ENCODE results near the gene ACY1.

- no peak for TF ChIP-seq EZH2 (IDR thresholded peaks at IDR 0.05)
- TF ChIP-seq POLR2AphosphoS5 (IDR thresholded peaks at IDR 0.05; ENCODE audit: borderline replicate concordance, low read depth, low read length): no peak
- no peak for TF ChIP-seq FOXP2 (optimal IDR thresholded peaks at IDR 0.05; ENCODE audit: control extremely low read depth, extremely low read length, insufficient read depth)
Measured at GRCh38 chr3:51966922-51967383, 16.4 kb upstream of the ACY1 start.

Measured in SK-N-MC (cell line).